H1 (cell line): ENCODE data around the gene EMP2. TPM values are rescaled to one million over a fixed set of nuclear protein-coding genes. Genes with fewer than 3 reads are reported as not detected.

Source experiments
- CTCF ChIA-PET: fragments of 300-600 bp; sonication (Branson Sonifier 250); formaldehyde crosslinking; loops from one replicate; lab custom pipeline; 2021; ENCODE audit not compliant: partially characterized antibody; lab: Charles Lee
- POLR2A ChIA-PET: fragments of 300-600 bp; sonication (Branson Sonifier 250); formaldehyde crosslinking; loops from one replicate; lab custom pipeline; 2021; ENCODE audit warnings: inconsistent platforms; ENCODE audit not compliant: partially characterized antibody; lab: Charles Lee
- DNase-seq, 2 experiments: peaks; one replicate each; pipeline versions ENCODE4 v3.0.0 to v3.0.0-alpha.2; 2010 to 2022; ENCODE audit warnings: low spot score in 2 of 2, low read depth in 1 of 2, mixed read lengths in 1 of 2
- FAIRE-seq: peaks from 2 replicates; lab custom pipeline; 2011; peaks lifted over from hg19 to GRCh38; lab: Jason Lieb, UNC
- H2AFZ ChIP-seq: 2 replicates; pipeline ENCODE4 v1.8.1; 2012; ENCODE audit warnings: low read length, inconsistent platforms
- H2AK5ac ChIP-seq: 2 replicates; pipeline ENCODE4 v1.6.1; 2013; ENCODE audit warnings: low read depth, low read length
- H2BK120ac ChIP-seq: replicated peaks from 2 replicates; pipeline ENCODE3; 2013; ENCODE audit warnings: low read depth, low read length, inconsistent platforms
- H2BK12ac ChIP-seq: 2 replicates; pipeline ENCODE4 v1.6.1; 2013; ENCODE audit warnings: low read depth, low read length
- H2BK15ac ChIP-seq: 2 replicates; pipeline ENCODE4 v1.6.1; 2013; ENCODE audit warnings: low read length
- H2BK20ac ChIP-seq: 2 replicates; pipeline ENCODE4 v1.6.1; 2013; ENCODE audit warnings: low read length
- H2BK5ac ChIP-seq: 2 replicates; pipeline ENCODE4 v1.6.1; 2013; ENCODE audit warnings: low read depth, low read length
- H3K14ac ChIP-seq: 2 replicates; pipeline ENCODE4 v1.6.1; 2013; ENCODE audit warnings: inconsistent platforms; ENCODE audit not compliant: insufficient read length
- H3K18ac ChIP-seq: 2 replicates; pipeline ENCODE4 v1.6.1; 2013; ENCODE audit warnings: low read length; ENCODE audit errors: extremely low read depth
- H3K23ac ChIP-seq: 2 replicates; pipeline ENCODE4 v1.6.1; 2013; ENCODE audit warnings: inconsistent platforms; ENCODE audit not compliant: insufficient read length
- H3K23me2 ChIP-seq: 2 replicates; pipeline ENCODE4 v1.6.1; 2013; ENCODE audit warnings: low read depth, low read length
- H3K27ac ChIP-seq: 2 replicates; pipeline ENCODE4 v1.6.1; 2011; ENCODE audit warnings: low read depth, low read length, inconsistent platforms
- H3K27me3 ChIP-seq, 4 experiments: replicated peaks in 1 of 4; 1 replicate in 1 of 4; 2 replicates in 3 of 4; pipeline versions ENCODE4 v1.6.1 to v1.8.1; 2011 to 2013; ENCODE audit warnings: low read length in 3 of 4, mild to moderate bottlenecking in 3 of 4, inconsistent platforms in 2 of 4, mixed read lengths in 2 of 4, moderate library complexity in 1 of 4; ENCODE audit not compliant: control insufficient read depth in 3 of 4, insufficient read depth in 3 of 4; ENCODE audit errors: extremely low read depth in 1 of 4
- H3K36me3 ChIP-seq, 4 experiments: 2 replicates each; pipeline versions ENCODE4 v1.6.1 to v1.8.1; 2011 to 2013; ENCODE audit warnings: mild to moderate bottlenecking in 4 of 4, low read length in 3 of 4, moderate library complexity in 2 of 4, control low read depth in 1 of 4, inconsistent platforms in 1 of 4; ENCODE audit not compliant: insufficient read depth in 4 of 4, control insufficient read depth in 2 of 4
- H3K4ac ChIP-seq: replicated peaks from 2 replicates; pipeline ENCODE3; 2013; ENCODE audit warnings: low read length, low read depth, mixed read lengths, inconsistent platforms; ENCODE audit not compliant: insufficient read length
- H3K4me1 ChIP-seq, 4 experiments: replicated peaks in 1 of 4; 1 replicate in 1 of 4; 2 replicates in 3 of 4; pipeline versions ENCODE4 v1.6.1 to v1.8.1; 2011 to 2013; ENCODE audit warnings: low read length in 3 of 4, inconsistent platforms in 2 of 4, mixed read lengths in 1 of 4; ENCODE audit not compliant: insufficient read depth in 4 of 4, control insufficient read depth in 3 of 4
- H3K4me2 ChIP-seq, 2 experiments: 2 replicates each; pipeline versions ENCODE4 v1.6.1 to v1.8.1; 2011 to 2013; ENCODE audit warnings: low read depth in 2 of 2, low read length in 2 of 2, control low read depth in 1 of 2, inconsistent platforms in 1 of 2, mild to moderate bottlenecking in 1 of 2; ENCODE audit not compliant: insufficient read depth in 1 of 2
- H3K4me3 ChIP-seq, 4 experiments: fragments of 200-600, 300-600 bp in 1 of 4; sonication (generic), shearing (Covaris generic), sonication (Bioruptor Twin) in 1 of 4; 2 replicates each; pipeline versions ENCODE4 v1.5.1 to v1.8.1; 2011 to 2016; ENCODE audit warnings: low read length in 4 of 4, low read depth in 3 of 4, control low read depth in 2 of 4, inconsistent platforms in 2 of 4, mild to moderate bottlenecking in 2 of 4, mixed read lengths in 1 of 4, moderate library complexity in 1 of 4; ENCODE audit not compliant: insufficient read depth in 2 of 4; ENCODE audit errors: extremely low read depth in 1 of 4
- H3K56ac ChIP-seq: replicated peaks from 2 replicates; pipeline ENCODE3; 2013; ENCODE audit warnings: low read depth, mild to moderate bottlenecking, mixed read lengths, low read length, inconsistent platforms; ENCODE audit not compliant: insufficient read length
- H3K79me1 ChIP-seq: 2 replicates; pipeline ENCODE4 v1.6.1; 2013; ENCODE audit warnings: low read depth, low read length, control low read depth
- H3K79me2 ChIP-seq, 2 experiments: 2 replicates each; pipeline versions ENCODE4 v1.6.1 to v1.8.1; 2012 to 2013; ENCODE audit warnings: low read length in 2 of 2, mild to moderate bottlenecking in 2 of 2, inconsistent platforms in 1 of 2; ENCODE audit not compliant: insufficient read depth in 2 of 2, control insufficient read depth in 1 of 2
- H3K9ac ChIP-seq, 4 experiments: replicated peaks in 1 of 4; 1 replicate in 1 of 4; 2 replicates in 3 of 4; pipeline versions ENCODE4 v1.6.1 to v1.8.1; 2011 to 2013; ENCODE audit warnings: low read depth in 3 of 4, low read length in 3 of 4, control low read depth in 2 of 4, mild to moderate bottlenecking in 2 of 4, moderate library complexity in 2 of 4, inconsistent platforms in 1 of 4; ENCODE audit errors: extremely low read depth in 1 of 4
- H3K9me3 ChIP-seq, 2 experiments: 2 replicates each; pipeline versions ENCODE4 v1.6.1 to v1.8.1; 2012 to 2013; ENCODE audit warnings: mild to moderate bottlenecking in 2 of 2, moderate library complexity in 2 of 2, control low read depth in 1 of 2, inconsistent platforms in 1 of 2, low read depth in 1 of 2, low read length in 1 of 2, mixed read lengths in 1 of 2; ENCODE audit not compliant: insufficient read depth in 2 of 2
- H4K20me1 ChIP-seq, 2 experiments: replicated peaks in 1 of 2; 2 replicates each; pipeline versions ENCODE3 to v1.8.1; 2011 to 2013; ENCODE audit warnings: inconsistent platforms in 2 of 2, low read length in 2 of 2, mild to moderate bottlenecking in 1 of 2; ENCODE audit not compliant: insufficient read depth in 2 of 2, control insufficient read depth in 1 of 2
- H4K5ac ChIP-seq: 2 replicates; pipeline ENCODE4 v1.6.1; 2013; ENCODE audit warnings: low read length, low read depth, mixed read lengths, inconsistent platforms; ENCODE audit not compliant: insufficient read length
- H4K8ac ChIP-seq: 2 replicates; pipeline ENCODE4 v1.8.0; 2013; ENCODE audit warnings: mild to moderate bottlenecking, moderate library complexity, low read length, inconsistent platforms; ENCODE audit not compliant: insufficient read depth; ENCODE audit errors: extremely low read depth
- H4K91ac ChIP-seq: replicated peaks from 2 replicates; pipeline ENCODE3; 2013; ENCODE audit warnings: low read length, mixed read lengths, inconsistent platforms; ENCODE audit not compliant: insufficient read length
- KDM1A ChIP-seq: fragments of 200-600, 300-600 bp; sonication (generic); IDR thresholded peaks from 2 replicates; pipeline ENCODE4 v1.7.1; 2016; ENCODE audit warnings: mild to moderate bottlenecking, low read length, borderline replicate concordance
- WGBS, 2 experiments: shearing (Covaris generic) in 1 of 2; methylation state at CpG; one replicate each; pipeline versions ENCODE4 v1.1.6 to v1.1.7; 2013 to 2015; ENCODE audit warnings: low lambda C conversion rate in 2 of 2, mixed read lengths in 2 of 2, inconsistent platforms in 1 of 2, low coverage in 1 of 2, missing lambda C conversion rate in 1 of 2; ENCODE audit not compliant: insufficient replicate concordance in 2 of 2, insufficient coverage in 1 of 2, insufficient read length in 1 of 2; ENCODE audit errors: extremely low coverage in 1 of 2, missing lambda C conversion rate in 1 of 2; 5-methylcytosine and 5-hydroxymethylcytosine counted together
- polyA plus RNA-seq, 7 experiments: library from polyadenylated mRNA; depleted of rRNA in 3 of 7; stranded (reverse) in 5 of 7; unstranded in 2 of 7; fragments of >200 nt in 5 of 7; fragments of 200-250 nt in 2 of 7; gene quantifications; 1 replicate in 5 of 7; 2 replicates in 1 of 7; 4 replicates in 1 of 7; pipeline versions ENCODE4 v1.2.1 to v1.2.3, GENCODE V29; 2011 to 2013; ENCODE audit warnings: missing spikeins in 2 of 7, mixed read lengths in 2 of 7
- total RNA-seq: library from RNA; stranded (reverse); fragmentation: NEBNext Ultra II Directional; extraction: Animal tissue kit (Norgen Biotek cat#: 25700); gene quantifications from 2 replicates; pipeline ENCODE4 v1.2.1, GENCODE V29; 2021

EMP2 gene
- total and polyA plus RNA-seq, 2 of the 8 experiments (the other 6 are each of a cell fraction or from before 2014, with no cell fraction given) = 22.6 to 23.3 TPM

GRCh38 chr16:10541366-10541765, 39.0 kb downstream of the EMP2 start:
- Histone ChIP-seq H3K4me2 (no peak overlapping the region), H4K5ac (no peak overlapping the region), H3K36me3 (no peaks in the 10 kb centered on the region; a peak in 1 of 8 replicates), H3K23ac (no peak overlapping the region), H3K79me1 (no peaks in the 10 kb centered on the region), H2BK15ac (no peak overlapping the region), H2BK20ac (no peak overlapping the region), H4K91ac (no peak overlapping the region), H4K20me1 (no peaks in the 10 kb centered on the region), H2BK12ac (no peak overlapping the region), H3K9me3 (no peaks in the 10 kb centered on the region), H3K56ac (no peak overlapping the region), H3K4ac (no peak overlapping the region), H3K27ac (no peak overlapping the region), H3K79me2 (no peaks in the 10 kb centered on the region), H2AK5ac (no peak overlapping the region), H3K27me3 (no peaks in the 10 kb centered on the region), H3K4me3 (no peak overlapping the region), H4K8ac (no peak overlapping the region), H3K9ac (no peak overlapping the region), H2BK120ac (no peak overlapping the region), H2BK5ac (no peak overlapping the region), H3K23me2 (no peaks in the 10 kb centered on the region), H3K4me1 (no peaks in the 10 kb centered on the region), H2AFZ (no peak overlapping the region), H3K14ac (no peak overlapping the region), H3K18ac (no peak overlapping the region)
- CTCF ChIA-PET = interaction anchor here (1.0 to 3.5 kb wide), 4 partner anchors 20 to 299 kb away, joined by 3 to 11 read pairs (median 4); no protein-coding TSS in a partner anchor
- DNase-seq (no peak), FAIRE-seq (no peak)
- 91% methylated on average over 7 of the region's 7 CpGs; no CpG with 5 or more reads in 1 of the 2 experiments for WGBS, 2 experiments
- no peak for TF ChIP-seq KDM1A
- POLR2A ChIA-PET = no interaction called here
